Endothelial cell of umbilical vein (primary cell): ENCODE measurements around the gene CLIC4. TPM values are rescaled to one million over a fixed set of nuclear protein-coding genes. Genes with fewer than 3 reads are reported as not detected.

Experiments used
- BruUV-seq: library from RNA; stranded (reverse); fragments of 400-500 nt; replicated peaks from 2 replicates; lab custom pipeline; 2021; lab: Mats Ljungman, UMichigan
- CTCF ChIA-PET: fragments of 300-600, 350-600 bp; sonication (Branson Sonifier 250); formaldehyde crosslinking; loops from one replicate; lab custom pipeline; 2021; ENCODE audit warnings: antibody characterized with exemption, inconsistent platforms; lab: Charles Lee
- POLR2A ChIA-PET: fragments of 300-600, 350-600 bp; sonication (Branson Sonifier 250); formaldehyde crosslinking; loops from one replicate; lab custom pipeline; 2021; ENCODE audit warnings: antibody characterized with exemption, inconsistent platforms; lab: Charles Lee
- DNase-seq: peaks from one replicate; pipeline ENCODE4 v3.0.0-alpha.2; 2011; ENCODE audit warnings: low read depth, low spot score
- FAIRE-seq: peaks from 2 replicates; lab custom pipeline; 2011; peaks lifted over from hg19 to GRCh38; lab: Jason Lieb, UNC
- H2AFZ ChIP-seq: 2 replicates; pipeline ENCODE4 v1.6.0; 2012; ENCODE audit warnings: low read depth, low read length, control low read depth, inconsistent platforms
- H3K27ac ChIP-seq: 2 replicates; pipeline ENCODE4 v1.5.1; 2011; ENCODE audit warnings: low read depth, mild to moderate bottlenecking, control low read depth, low read length, moderate library complexity; ENCODE audit not compliant: insufficient read depth
- H3K27me3 ChIP-seq, 2 experiments: 2 replicates each; pipeline versions ENCODE4 v1.6.0 to v1.6.1; 2011; ENCODE audit warnings: low read length in 2 of 2, mixed read lengths in 1 of 2; ENCODE audit not compliant: control insufficient read depth in 2 of 2, insufficient read depth in 2 of 2
- H3K36me3 ChIP-seq, 2 experiments: 2 replicates in 1 of 2; 3 replicates in 1 of 2; pipeline ENCODE4 v1.5.1; 2011; ENCODE audit warnings: low read length in 2 of 2, mild to moderate bottlenecking in 1 of 2, moderate library complexity in 1 of 2; ENCODE audit not compliant: control insufficient read depth in 2 of 2, insufficient read depth in 2 of 2; ENCODE audit errors: extremely low read depth in 1 of 2
- H3K4me1 ChIP-seq: 3 replicates; pipeline ENCODE4 v1.5.1; 2011; ENCODE audit warnings: mild to moderate bottlenecking, low read length; ENCODE audit not compliant: control insufficient read depth, insufficient read depth; ENCODE audit errors: extremely low read depth
- H3K4me2 ChIP-seq: 2 replicates; pipeline ENCODE4 v1.6.1; 2011; ENCODE audit warnings: low read length, control low read depth, mixed read lengths; ENCODE audit not compliant: insufficient read depth
- H3K4me3 ChIP-seq, 3 experiments: fragments of 200-600 bp in 1 of 3; sonication (generic), shearing (Covaris generic) in 1 of 3; replicated peaks in 1 of 3; 2 replicates each; pipeline ENCODE4 v1.5.1; 2011 to 2016; ENCODE audit warnings: control low read depth in 3 of 3, low read length in 3 of 3, mild to moderate bottlenecking in 2 of 3, inconsistent platforms in 1 of 3, low read depth in 1 of 3, moderate library complexity in 1 of 3; ENCODE audit not compliant: insufficient read depth in 1 of 3
- H3K79me2 ChIP-seq: 2 replicates; pipeline ENCODE4 v1.6.0; 2012; ENCODE audit warnings: low read length, inconsistent platforms; ENCODE audit not compliant: control insufficient read depth, insufficient read depth
- H3K9ac ChIP-seq: replicated peaks from 2 replicates; pipeline ENCODE3; 2011; ENCODE audit warnings: low read length, control low read depth; ENCODE audit not compliant: insufficient read depth; ENCODE audit errors: extremely low read depth
- H3K9me1 ChIP-seq: replicated peaks from 3 replicates; pipeline ENCODE4 v1.6.0; 2011; ENCODE audit warnings: mild to moderate bottlenecking, low read length; ENCODE audit not compliant: control insufficient read depth, insufficient read depth; ENCODE audit errors: extremely low read depth
- H3K9me3 ChIP-seq: replicated peaks from 2 replicates; pipeline ENCODE4 v1.5.1; 2012; ENCODE audit warnings: low read length, inconsistent platforms; ENCODE audit not compliant: control insufficient read depth, insufficient read depth
- H4K20me1 ChIP-seq: replicated peaks from 2 replicates; pipeline ENCODE3; 2011; ENCODE audit warnings: mild to moderate bottlenecking, low read length; ENCODE audit not compliant: control insufficient read depth, insufficient read depth; ENCODE audit errors: extremely low read depth
- EZH2 ChIP-seq: IDR thresholded peaks from 2 replicates; pipeline ENCODE4 v1.6.1; 2012; ENCODE audit warnings: borderline replicate concordance, low read depth, mild to moderate bottlenecking, moderate library complexity, low read length, inconsistent platforms; ENCODE audit not compliant: severe bottlenecking
- FOS ChIP-seq: IDR thresholded peaks from 2 replicates; pipeline ENCODE4 v1.6.1; 2011; ENCODE audit warnings: mild to moderate bottlenecking, low read length, moderate library complexity, borderline replicate concordance; ENCODE audit not compliant: insufficient read depth
- GATA2 ChIP-seq: IDR thresholded peaks from 2 replicates; pipeline ENCODE4 v1.7.0; 2011; ENCODE audit warnings: low read depth, mild to moderate bottlenecking, moderate library complexity, mixed read lengths, low read length; ENCODE audit not compliant: insufficient read length, insufficient read depth
- JUN ChIP-seq: IDR thresholded peaks from 2 replicates; pipeline ENCODE4 v1.6.1; 2011; ENCODE audit warnings: borderline replicate concordance, low read depth; ENCODE audit not compliant: insufficient read length, insufficient read depth
- MYC ChIP-seq: IDR thresholded peaks from one replicate; pipeline ENCODE4 v1.6.1; 2011; ENCODE audit warnings: mild to moderate bottlenecking, low read depth, low read length
- POLR2A ChIP-seq: IDR thresholded peaks from 2 replicates; pipeline ENCODE4 v1.6.1; 2012; ENCODE audit warnings: low read depth, mild to moderate bottlenecking, control low read depth, low read length
- POLR2AphosphoS5 ChIP-seq: IDR thresholded peaks from 2 replicates; pipeline ENCODE4 v1.6.1; 2012; ENCODE audit warnings: low read depth, mild to moderate bottlenecking, control low read depth, low read length, moderate library complexity; ENCODE audit not compliant: insufficient read depth
- dilution Hi-C: fragments of 300-500 bp; cut with MboI; formaldehyde crosslinking; loops from one replicate; pipeline ENCODE4 v1.15.0; 2019; ENCODE audit warnings: low sequenced_read_pairs; ENCODE audit not compliant: extremely low pct_ligation_motif_present
- intact Hi-C: fragments of 100-400 bp; cut with micrococcal nuclease; formaldehyde crosslinking; loops from one replicate; pipeline ENCODE4 v1.10.0; 2022
- polyA plus RNA-seq, 4 experiments: library from polyadenylated mRNA; depleted of rRNA in 3 of 4; stranded (reverse) in 3 of 4; unstranded in 1 of 4; fragments of >200 nt; gene quantifications; 2 replicates each; pipeline versions ENCODE4 v1.2.1 to v1.2.3, GENCODE V29; 2011 to 2012; ENCODE audit warnings: missing spikeins in 1 of 4
- total RNA-seq: library from RNA; stranded (reverse); gene quantifications from 2 replicates; pipeline ENCODE4 v1.2.3, GENCODE V29; 2021
- TF ChIP-seq, protein P1 (sequence below): IDR thresholded peaks from 2 replicates; pipeline ENCODE4 v1.6.1; 2011; ENCODE audit not compliant: insufficient read depth, insufficient read length
- TF ChIP-seq, protein P2 (sequence below), 2 donors: IDR thresholded peaks; 1 replicate in 1 of 2; 2 replicates in 1 of 2; pipeline ENCODE4 v1.5.1; 2011; ENCODE audit warnings: low read length in 2 of 2, mild to moderate bottlenecking in 2 of 2, moderate library complexity in 2 of 2, control low read depth in 1 of 2, inconsistent platforms in 1 of 2, low read depth in 1 of 2; ENCODE audit not compliant: insufficient read depth in 1 of 2; ENCODE audit errors: extremely low read depth in 1 of 2

CLIC4 gene
- total and polyA plus RNA-seq, 2 donors (not counting 3 experiments of a cell fraction or from before 2014, with no cell fraction given), result 97.5 to 330 TPM

DNA sequence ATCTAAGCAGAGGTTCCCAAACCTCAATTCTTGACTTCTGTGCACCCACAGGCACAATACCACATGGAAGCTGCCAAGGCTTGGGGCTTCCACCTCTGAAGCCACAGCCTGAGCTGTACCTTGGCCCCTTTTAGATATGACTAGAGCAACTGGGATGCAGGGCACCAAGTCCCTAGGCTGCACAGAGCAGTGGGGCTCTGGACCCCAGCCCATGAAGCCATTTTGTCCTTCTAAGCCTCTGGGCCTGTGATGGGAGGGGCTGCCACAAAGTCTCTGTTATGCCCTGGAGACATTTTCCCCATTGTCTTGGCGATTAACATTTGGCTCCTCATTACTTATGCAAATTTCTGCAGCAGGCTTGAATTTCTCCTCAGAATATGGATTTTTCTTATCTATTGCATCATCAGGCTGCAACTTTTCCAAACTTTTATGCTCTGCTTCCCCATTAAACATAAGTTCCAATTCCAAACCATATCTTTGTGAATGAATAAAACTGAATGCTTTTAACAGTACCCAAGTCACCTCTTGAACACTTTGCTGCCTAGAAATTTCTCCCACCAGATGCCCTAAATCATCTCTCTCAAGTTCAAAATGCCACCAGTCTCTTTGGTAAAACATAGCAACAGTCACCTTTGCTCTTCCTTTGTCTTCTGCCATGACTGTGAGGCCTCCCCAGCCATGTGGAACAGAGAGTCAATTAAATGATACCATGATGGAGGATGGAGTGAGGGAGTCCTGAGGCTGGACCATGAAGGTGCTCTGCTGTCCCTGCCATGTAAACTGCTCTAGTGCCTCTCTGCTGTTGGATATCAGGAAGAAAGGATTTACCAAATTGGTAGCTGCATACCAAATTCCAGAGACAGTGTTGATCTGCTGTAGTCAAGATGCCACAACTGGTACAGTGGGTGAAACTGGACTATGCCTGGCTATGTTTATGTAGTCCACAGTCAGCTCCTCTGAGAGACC lies 147.2 kb downstream of the CLIC4 start:
- POLR2A ChIA-PET, result no interaction called here
- Histone ChIP-seq H3K9me3 (no peaks in the 10 kb centered on the region), H3K9me1 (no peaks in the 10 kb centered on the region), H4K20me1 (no peaks in the 10 kb centered on the region), H3K4me2 (no peak overlapping the region), H3K79me2 (no peaks in the 10 kb centered on the region), H3K27me3 (peaks cover 0 to 2% of the 10 kb centered on the region in 2 experiments), H3K36me3 (no peaks in the 10 kb centered on the region), H3K4me1 (no peaks in the 10 kb centered on the region), H3K9ac (no peak overlapping the region), H3K27ac (no peak overlapping the region), H3K4me3 (no peak overlapping the region), H2AFZ (no peak overlapping the region)
- no TSS peak for BruUV-seq
- FAIRE-seq, result no peak
- TF ChIP-seq EZH2, result no peak
- TF ChIP-seq JUN, result no peak
- TF ChIP-seq, protein P1, sequence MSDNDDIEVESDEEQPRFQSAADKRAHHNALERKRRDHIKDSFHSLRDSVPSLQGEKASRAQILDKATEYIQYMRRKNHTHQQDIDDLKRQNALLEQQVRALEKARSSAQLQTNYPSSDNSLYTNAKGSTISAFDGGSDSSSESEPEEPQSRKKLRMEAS, result no peak
- no peak for TF ChIP-seq FOS
- no peak for TF ChIP-seq POLR2A
- TF ChIP-seq GATA2, result no peak
- TF ChIP-seq, protein P2, sequence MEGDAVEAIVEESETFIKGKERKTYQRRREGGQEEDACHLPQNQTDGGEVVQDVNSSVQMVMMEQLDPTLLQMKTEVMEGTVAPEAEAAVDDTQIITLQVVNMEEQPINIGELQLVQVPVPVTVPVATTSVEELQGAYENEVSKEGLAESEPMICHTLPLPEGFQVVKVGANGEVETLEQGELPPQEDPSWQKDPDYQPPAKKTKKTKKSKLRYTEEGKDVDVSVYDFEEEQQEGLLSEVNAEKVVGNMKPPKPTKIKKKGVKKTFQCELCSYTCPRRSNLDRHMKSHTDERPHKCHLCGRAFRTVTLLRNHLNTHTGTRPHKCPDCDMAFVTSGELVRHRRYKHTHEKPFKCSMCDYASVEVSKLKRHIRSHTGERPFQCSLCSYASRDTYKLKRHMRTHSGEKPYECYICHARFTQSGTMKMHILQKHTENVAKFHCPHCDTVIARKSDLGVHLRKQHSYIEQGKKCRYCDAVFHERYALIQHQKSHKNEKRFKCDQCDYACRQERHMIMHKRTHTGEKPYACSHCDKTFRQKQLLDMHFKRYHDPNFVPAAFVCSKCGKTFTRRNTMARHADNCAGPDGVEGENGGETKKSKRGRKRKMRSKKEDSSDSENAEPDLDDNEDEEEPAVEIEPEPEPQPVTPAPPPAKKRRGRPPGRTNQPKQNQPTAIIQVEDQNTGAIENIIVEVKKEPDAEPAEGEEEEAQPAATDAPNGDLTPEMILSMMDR (IDR thresholded peaks at IDR 0.05; ENCODE audit: extremely low read depth in 1 of 2, insufficient read depth in 1 of 2, low read depth in 1 of 2, low read length in 2 of 2), result no peak
- TF ChIP-seq MYC, result no peak
- TF ChIP-seq POLR2AphosphoS5, result no peak
- dilution Hi-C loops, result no loop called here
- CTCF ChIA-PET, result interaction anchor here (1.1 kb wide), 1 partner anchor 17 kb away, joined by 3 read pairs; no protein-coding TSS in a partner anchor
- intact Hi-C loops, result no loop called here
- DNase-seq, result no peak
